Mononuclear cell (primary cell): ENCODE measurements around the gene PPP3R1. TPM values are rescaled to one million over a fixed set of nuclear protein-coding genes. Genes with fewer than 3 reads are reported as not detected.

Experiments
- H3K27me3 ChIP-seq: 2 replicates; pipeline ENCODE4 v1.6.0; 2011; ENCODE audit warnings: low read length, control low read depth; ENCODE audit not compliant: insufficient read depth
- H3K4me1 ChIP-seq: 2 replicates; pipeline ENCODE4 v1.5.1; 2011; ENCODE audit warnings: mild to moderate bottlenecking, low read length, control low read depth; ENCODE audit not compliant: insufficient read depth
- H3K4me3 ChIP-seq: 2 replicates; pipeline ENCODE4 v1.5.1; 2011; ENCODE audit warnings: mild to moderate bottlenecking, low read length, moderate library complexity
- H3K9me3 ChIP-seq: 2 replicates; pipeline ENCODE4 v1.5.1; 2011; ENCODE audit warnings: low read depth, mild to moderate bottlenecking, control low read depth, low read length
- total RNA-seq: library from RNA; depleted of rRNA; stranded (reverse); fragments of >200 nt; gene quantifications from one replicate; pipeline ENCODE4 v1.2.3, GENCODE V29; 2012

The PPP3R1 gene
- total RNA-seq, 1 donor: 62.1 TPM

DNA sequence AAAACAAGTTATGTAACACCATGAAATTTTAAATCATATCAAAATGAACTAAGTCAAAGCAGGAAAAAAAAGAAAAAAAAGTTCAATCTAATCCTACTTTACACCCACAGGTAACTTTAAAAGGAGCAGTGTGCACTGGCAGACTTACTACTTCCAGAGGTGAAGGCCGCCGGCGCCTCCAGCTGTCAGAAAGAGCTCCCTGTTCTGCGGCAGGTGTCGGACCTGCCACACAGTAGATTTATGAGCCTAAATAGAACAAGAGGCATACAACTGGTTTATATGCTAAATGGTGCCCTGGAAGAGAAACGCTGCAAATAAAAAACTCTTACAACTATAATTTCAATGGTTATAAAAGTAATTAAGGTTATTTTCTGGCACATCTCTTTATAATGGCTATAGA is 117.8 kb downstream of the PPP3R1 start:
- Histone ChIP-seq H3K4me1 (peaks cover 8% of the 10 kb centered on the region), H3K27me3 (no peaks in the 10 kb centered on the region), H3K4me3 (no peak overlapping the region), H3K9me3 (no peaks in the 10 kb centered on the region)

DNA sequence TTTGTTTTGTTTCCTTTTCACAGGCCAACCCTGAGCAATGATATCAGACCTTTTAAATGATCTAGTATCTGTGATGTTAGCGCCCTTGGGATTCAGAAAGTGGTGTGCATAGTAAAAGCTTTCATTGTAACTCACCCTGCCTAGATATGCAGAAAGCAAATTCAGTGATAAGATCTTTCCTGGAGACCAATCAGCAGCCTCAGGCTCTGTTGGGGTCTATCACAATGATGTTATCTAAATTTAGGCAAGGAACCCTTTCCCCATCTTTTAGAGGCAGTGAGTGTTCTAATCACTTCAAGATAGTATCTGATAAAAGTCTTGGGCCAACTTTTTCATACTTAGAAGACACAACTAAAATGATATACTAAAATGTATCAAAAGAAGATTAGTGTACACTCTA is 118.2 kb downstream of the PPP3R1 start:
- Histone ChIP-seq H3K9me3 (no peaks in the 10 kb centered on the region), H3K27me3 (no peaks in the 10 kb centered on the region), H3K4me3 (no peak overlapping the region), H3K4me1 (peaks cover 8% of the 10 kb centered on the region)

Other genes with a start within 250 kb of the PPP3R1 start
- gene C1D, start 189.5 kb downstream of the PPP3R1 start, total RNA-seq: 56.6 TPM
- 16.5 TPM for gene PNO1, start 94.6 kb downstream of the PPP3R1 start, total RNA-seq
- not detected for gene CNRIP1, start 67.4 kb upstream of the PPP3R1 start, total RNA-seq
- 474 TPM for gene PLEK, start 112.8 kb upstream of the PPP3R1 start, total RNA-seq
- 0.52 TPM for gene FBXO48, start 214.8 kb upstream of the PPP3R1 start, total RNA-seq
- 11.2 TPM for gene APLF, start 215.1 kb upstream of the PPP3R1 start, total RNA-seq